K562 (cell line): Measurements from ENCODE around the gene DDX50. TPM values are rescaled to one million over a fixed set of nuclear protein-coding genes. Genes with fewer than 3 reads are reported as not detected.

Experiments used
- ATF2 ChIP-seq: sonication (generic); formaldehyde crosslinking; IDR thresholded peaks from 2 replicates; pipeline ENCODE4 v1.8.1; 2022; ENCODE audit warnings: missing genetic modification reagents
- BRCA1 ChIP-seq, 2 experiments: fragments of 450-650 bp in 1 of 2; sonication (generic) in 1 of 2; formaldehyde crosslinking in 1 of 2; IDR thresholded peaks; 2 replicates each; pipeline versions ENCODE4 v1.5.0 to v1.6.1; 2017 to 2020; ENCODE audit warnings: mild to moderate bottlenecking in 1 of 2, missing genetic modification reagents in 1 of 2
- CHD1 ChIP-seq: fragments of 200-600 bp; sonication (generic); IDR thresholded peaks from one replicate; pipeline ENCODE4 v1.6.1; 2012; ENCODE audit warnings: mild to moderate bottlenecking, moderate library complexity, low read length, inconsistent platforms
- GABPB2 ChIP-seq: fragments of 250-450 bp; sonication (Bioruptor Pico); conservative IDR thresholded peaks from 2 replicates; pipeline ENCODE4 v1.5.1; 2021; ENCODE audit warnings: mild to moderate bottlenecking
- MYBL2 ChIP-seq, 2 experiments: fragments of 450-650 bp in 1 of 2; sonication (generic) in 1 of 2; formaldehyde crosslinking in 1 of 2; IDR thresholded peaks; 2 replicates each; pipeline versions ENCODE4 v1.6.1 to v1.8.1; 2017 to 2022; ENCODE audit warnings: borderline replicate concordance in 1 of 2, inconsistent platforms in 1 of 2, low read depth in 1 of 2, mild to moderate bottlenecking in 1 of 2, missing genetic modification reagents in 1 of 2, moderate library complexity in 1 of 2
- NCOA6 ChIP-seq: fragments of 450-650 bp; IDR thresholded peaks from 2 replicates; pipeline ENCODE4 v1.6.1; 2017; ENCODE audit warnings: mild to moderate bottlenecking
- POLR2B ChIP-seq: fragments of 450-650 bp; IDR thresholded peaks from 2 replicates; pipeline ENCODE4 v1.6.1; 2018; ENCODE audit warnings: low read depth; ENCODE audit not compliant: partially characterized antibody
- SAP30 ChIP-seq: fragments of 200-600 bp; sonication (generic); IDR thresholded peaks from 2 replicates; pipeline ENCODE4 v1.6.1; 2012; ENCODE audit warnings: borderline replicate concordance, low read depth, mild to moderate bottlenecking, moderate library complexity, low read length, control low read depth, inconsistent platforms; ENCODE audit not compliant: insufficient read depth, poor library complexity, severe bottlenecking
- SETDB1 ChIP-seq: IDR thresholded peaks from one replicate; pipeline ENCODE4 v1.6.1; 2012; ENCODE audit warnings: low read length, control low read depth, inconsistent platforms
- TCF15 ChIP-seq: fragments of 250-450 bp; sonication (Bioruptor Pico); IDR thresholded peaks from 2 replicates; pipeline ENCODE4 v1.8.0; 2022; ENCODE audit warnings: moderate library complexity, mild to moderate bottlenecking, inconsistent platforms
- TEAD4 ChIP-seq, 2 experiments: sonication (generic) in 1 of 2; formaldehyde crosslinking in 1 of 2; IDR thresholded peaks; 2 replicates each; pipeline versions ENCODE4 v1.6.1 to v1.8.0; 2012 to 2022; ENCODE audit warnings: borderline replicate concordance in 1 of 2, inconsistent platforms in 1 of 2, low read length in 1 of 2, mild to moderate bottlenecking in 1 of 2, missing genetic modification reagents in 1 of 2
- polyA plus RNA-seq, 8 experiments: library from polyadenylated mRNA; depleted of rRNA in 4 of 8; stranded (reverse) in 5 of 8; unstranded in 3 of 8; fragments of >200 nt; fragmentation: Nextera tagmentation in 2 of 8; fragmentation: Illumina TruSeq in 1 of 8; extraction: Ambion mirVana in 2 of 8; extraction: Trizol in 1 of 8; gene quantifications; 2 replicates each; pipeline versions ENCODE4 v1.2.1 to v1.2.3, GENCODE V29; 2011 to 2014; ENCODE audit warnings: inconsistent platforms in 1 of 8, missing spikeins in 1 of 8
- total RNA-seq, 7 experiments: library from RNA; depleted of rRNA in 6 of 7; stranded (reverse); fragments of >200 nt in 6 of 7; fragmentation: Illumina TruSeq in 2 of 7; extraction: Trizol in 2 of 7; gene quantifications; 2 replicates each; pipeline versions ENCODE4 v1.2.1 to v1.2.3, GENCODE V29; 2011 to 2021; ENCODE audit warnings: low replicate concordance in 1 of 7
- TF ChIP-seq, protein P1 (sequence below): sonication (generic); formaldehyde crosslinking; IDR thresholded peaks from 2 replicates; pipeline ENCODE4 v1.8.1; 2023; ENCODE audit warnings: missing genetic modification reagents, mild to moderate bottlenecking, borderline replicate concordance

DDX50 gene
- total and polyA plus RNA-seq, 9 of the 15 experiments (the other 6 are each of a cell fraction or from before 2014, with no cell fraction given): 36.7 to 86.8 (median 57.4) TPM

GRCh38 chr10:68901105-68901927 is at the start of gene DDX50 (continued):
- TF ChIP-seq, protein P1, sequence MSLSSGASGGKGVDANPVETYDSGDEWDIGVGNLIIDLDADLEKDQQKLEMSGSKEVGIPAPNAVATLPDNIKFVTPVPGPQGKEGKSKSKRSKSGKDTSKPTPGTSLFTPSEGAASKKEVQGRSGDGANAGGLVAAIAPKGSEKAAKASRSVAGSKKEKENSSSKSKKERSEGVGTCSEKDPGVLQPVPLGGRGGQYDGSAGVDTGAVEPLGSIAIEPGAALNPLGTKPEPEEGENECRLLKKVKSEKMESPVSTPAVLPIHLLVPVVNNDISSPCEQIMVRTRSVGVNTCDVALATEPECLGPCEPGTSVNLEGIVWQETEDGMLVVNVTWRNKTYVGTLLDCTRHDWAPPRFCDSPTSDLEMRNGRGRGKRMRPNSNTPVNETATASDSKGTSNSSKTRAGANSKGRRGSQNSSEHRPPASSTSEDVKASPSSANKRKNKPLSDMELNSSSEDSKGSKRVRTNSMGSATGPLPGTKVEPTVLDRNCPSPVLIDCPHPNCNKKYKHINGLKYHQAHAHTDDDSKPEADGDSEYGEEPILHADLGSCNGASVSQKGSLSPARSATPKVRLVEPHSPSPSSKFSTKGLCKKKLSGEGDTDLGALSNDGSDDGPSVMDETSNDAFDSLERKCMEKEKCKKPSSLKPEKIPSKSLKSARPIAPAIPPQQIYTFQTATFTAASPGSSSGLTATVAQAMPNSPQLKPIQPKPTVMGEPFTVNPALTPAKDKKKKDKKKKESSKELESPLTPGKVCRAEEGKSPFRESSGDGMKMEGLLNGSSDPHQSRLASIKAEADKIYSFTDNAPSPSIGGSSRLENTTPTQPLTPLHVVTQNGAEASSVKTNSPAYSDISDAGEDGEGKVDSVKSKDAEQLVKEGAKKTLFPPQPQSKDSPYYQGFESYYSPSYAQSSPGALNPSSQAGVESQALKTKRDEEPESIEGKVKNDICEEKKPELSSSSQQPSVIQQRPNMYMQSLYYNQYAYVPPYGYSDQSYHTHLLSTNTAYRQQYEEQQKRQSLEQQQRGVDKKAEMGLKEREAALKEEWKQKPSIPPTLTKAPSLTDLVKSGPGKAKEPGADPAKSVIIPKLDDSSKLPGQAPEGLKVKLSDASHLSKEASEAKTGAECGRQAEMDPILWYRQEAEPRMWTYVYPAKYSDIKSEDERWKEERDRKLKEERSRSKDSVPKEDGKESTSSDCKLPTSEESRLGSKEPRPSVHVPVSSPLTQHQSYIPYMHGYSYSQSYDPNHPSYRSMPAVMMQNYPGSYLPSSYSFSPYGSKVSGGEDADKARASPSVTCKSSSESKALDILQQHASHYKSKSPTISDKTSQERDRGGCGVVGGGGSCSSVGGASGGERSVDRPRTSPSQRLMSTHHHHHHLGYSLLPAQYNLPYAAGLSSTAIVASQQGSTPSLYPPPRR: no peak
- TF ChIP-seq BRCA1 (IDR thresholded peaks at IDR 0.05) (no peak), BRCA1 (CRISPR knock-in tag; IDR thresholded peaks at IDR 0.05) (no peak), GABPB2 (CRISPR knock-in tag) (no peak; the same call in 1 of the 2 replicates), TEAD4 (IDR thresholded peaks at IDR 0.05; ENCODE audit: low read length) (no peak; the same call in 1 of the 2 replicates), TEAD4 (CRISPR knock-in tag; IDR thresholded peaks at IDR 0.05; ENCODE audit: borderline replicate concordance) (no peak), ATF2 (CRISPR knock-in tag) (no peak), MYBL2 (IDR thresholded peaks at IDR 0.05; ENCODE audit: low read depth) (no peak), MYBL2 (CRISPR knock-in tag; IDR thresholded peaks at IDR 0.05; ENCODE audit: borderline replicate concordance) (no peak), SAP30 (peak; percentile 96), TCF15 (CRISPR knock-in tag) (no peak), CHD1 (no peak), SETDB1 (no peak), POLR2B (peak; percentile 84), NCOA6 (no peak)
